GM18526 (cell line): Measurements from ENCODE around the gene NCOA6.

Experiments used
- POLR2A ChIP-seq: IDR thresholded peaks from 3 replicates; pipeline ENCODE4 v1.6.1; 2011; ENCODE audit not compliant: insufficient read length; ENCODE audit errors: extremely low read depth

NCOA6 gene

GRCh38 chr20:34798871-34799270 is 26.6 kb downstream of the NCOA6 start:
- no peak for TF ChIP-seq POLR2A

GRCh38 chr20:34798328-34798727 is 27.1 kb downstream of the NCOA6 start:
- no peak for TF ChIP-seq POLR2A

- TF ChIP-seq POLR2A, result no peak
Measured at GRCh38 chr20:34797012-34797995, 28.1 kb downstream of the NCOA6 start.

GRCh38 chr20:34794006-34794585 is 31.4 kb downstream of the NCOA6 start:
- no peak for TF ChIP-seq POLR2A

- no peak for TF ChIP-seq POLR2A
Measured at GRCh38 chr20:34792687-34793363, 32.6 kb downstream of the NCOA6 start.

GRCh38 chr20:34791289-34792020 is 34.0 kb downstream of the NCOA6 start:
- no peak for TF ChIP-seq POLR2A

GRCh38 chr20:34781220-34781619 is 44.2 kb downstream of the NCOA6 start:
- no peak for TF ChIP-seq POLR2A

- no peak for TF ChIP-seq POLR2A
Measured at GRCh38 chr20:34776177-34776576, 49.3 kb downstream of the NCOA6 start.

GRCh38 chr20:34774886-34775285 is 50.6 kb downstream of the NCOA6 start:
- TF ChIP-seq POLR2A, result no peak

- no peak for TF ChIP-seq POLR2A
Measured at GRCh38 chr20:34774449-34774848, 51.0 kb downstream of the NCOA6 start.

GRCh38 chr20:34773726-34774125 is 51.7 kb downstream of the NCOA6 start:
- no peak for TF ChIP-seq POLR2A

- TF ChIP-seq POLR2A, result no peak
Measured at GRCh38 chr20:34772437-34772836, 53.0 kb downstream of the NCOA6 start.

GRCh38 chr20:34771680-34772081 is 53.8 kb downstream of the NCOA6 start:
- TF ChIP-seq POLR2A, result no peak

- no peak for TF ChIP-seq POLR2A
Measured at GRCh38 chr20:34768096-34768495, 57.4 kb downstream of the NCOA6 start.

GRCh38 chr20:34762031-34762555 is 63.4 kb downstream of the NCOA6 start:
- TF ChIP-seq POLR2A, result no peak

- no peak for TF ChIP-seq POLR2A
Measured at GRCh38 chr20:34755367-34755766, 70.1 kb downstream of the NCOA6 start.

- TF ChIP-seq POLR2A, result no peak
Measured at GRCh38 chr20:34754611-34755010, 70.8 kb downstream of the NCOA6 start.
